GM12891 (cell line): ENCODE measurements around the gene PCNX2.

Experiments used
- POLR2A ChIP-seq: IDR thresholded peaks from 2 replicates; pipeline ENCODE4 v1.6.1; 2011; ENCODE audit warnings: low read depth, low read length, control low read depth
- POLR2AphosphoS5 ChIP-seq: IDR thresholded peaks from 2 replicates; pipeline ENCODE4 v1.6.1; 2011; ENCODE audit warnings: low read depth, low read length, control low read depth

DNA sequence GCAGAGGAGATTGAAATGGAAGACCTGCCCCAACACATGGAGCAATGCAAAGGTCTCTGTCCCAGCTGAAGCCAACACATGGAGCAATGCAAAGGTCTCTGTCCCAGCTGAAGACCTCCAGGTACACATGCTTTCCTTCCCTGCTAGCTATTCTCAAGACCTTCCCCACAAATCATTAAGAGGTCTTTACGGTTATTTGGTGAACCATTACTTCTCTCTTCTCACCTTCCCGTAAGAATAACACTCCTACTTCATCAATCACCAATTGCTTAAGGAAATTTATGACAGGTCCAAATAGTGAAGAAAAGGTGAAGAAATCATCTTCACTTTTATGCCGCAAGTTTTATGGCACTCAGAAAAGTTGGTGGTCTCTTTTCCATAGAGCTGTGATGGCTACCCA, 206.3 kb downstream of the PCNX2 start:
- TF ChIP-seq POLR2AphosphoS5: no peak
- no peak for TF ChIP-seq POLR2A
